ENCODE results near the gene SLC16A5. TPM values are rescaled to one million over a fixed set of nuclear protein-coding genes. Genes with fewer than 3 reads are reported as not detected.
"Not testable (repeated sequence)": the region's sequence is repeated elsewhere in the genome, so short reads cannot be mapped to it uniquely, and the experiment has no call there.

SLC16A5 gene
- total RNA-seq, 1 donor from 2014 or later: 1.4 TPM

- DNase-seq: not testable (repeated sequence)
Observed at GRCh38 chr17:75133607-75134347, 46.0 kb downstream of the SLC16A5 start.

- no peak for DNase-seq
Observed at GRCh38 chr17:75135452-75135851, 47.7 kb downstream of the SLC16A5 start.

GRCh38 chr17:75135946-75136345, 48.2 kb downstream of the SLC16A5 start:
- DNase-seq: no peak

- not testable (repeated sequence) for DNase-seq
Observed at GRCh38 chr17:75137762-75138161, 50.0 kb downstream of the SLC16A5 start.

GRCh38 chr17:75138519-75138918, 50.8 kb downstream of the SLC16A5 start:
- DNase-seq: no peak

GRCh38 chr17:75142236-75142971, 54.6 kb downstream of the SLC16A5 start:
- no peak for DNase-seq

GRCh38 chr17:75144816-75145512, 57.2 kb downstream of the SLC16A5 start:
- no peak for DNase-seq

- no peak for DNase-seq
Observed at GRCh38 chr17:75146592-75146991, 58.8 kb downstream of the SLC16A5 start.

- no peak for DNase-seq
Observed at GRCh38 chr17:75147878-75148546, 60.3 kb downstream of the SLC16A5 start.

GRCh38 chr17:75151930-75152329, 64.2 kb downstream of the SLC16A5 start:
- no peak for DNase-seq

GRCh38 chr17:75152523-75152921, 64.8 kb downstream of the SLC16A5 start:
- no peak for DNase-seq

GRCh38 chr17:75152922-75153779, 65.4 kb downstream of the SLC16A5 start:
- no peak for DNase-seq

GRCh38 chr17:75153780-75154194, 66.0 kb downstream of the SLC16A5 start:
- DNase-seq: no peak

GRCh38 chr17:75154195-75155106, 66.7 kb downstream of the SLC16A5 start, which contains the start of gene JPT1:
JPT1 (minus strand) TSS chr17:75154512; CDS start chr17:75154397, 115 bp downstream.
- peak; percentile 96 for DNase-seq

GRCh38 chr17:75155191-75155601, 67.4 kb downstream of the SLC16A5 start:
- DNase-seq: no peak

Small RNAs within 50 kb of the gene (small RNA-seq; reads per million reads assigned to genes)
- gene AC111186.1 (not detected), gene RF00019 (not detected), gene RN7SL573P (not detected)

Other genes with a start within 250 kb of the SLC16A5 start
- 0.47 TPM for gene GRIN2C, start 228.1 kb upstream of the SLC16A5 start, total RNA-seq
- gene FDXR, start 215.0 kb upstream of the SLC16A5 start, total RNA-seq: 3.1 TPM
- 0.16 TPM for gene FADS6, start 194.3 kb upstream of the SLC16A5 start, total RNA-seq
- gene USH1G, start 164.7 kb upstream of the SLC16A5 start, total RNA-seq: 0.16 TPM
- not detected for gene OTOP2, start 163.7 kb upstream of the SLC16A5 start, total RNA-seq
- not detected for gene OTOP3, start 152.1 kb upstream of the SLC16A5 start, total RNA-seq
- 13.7 TPM for gene HID1, start 115.2 kb upstream of the SLC16A5 start, total RNA-seq
- gene CDR2L, start 100.3 kb upstream of the SLC16A5 start, total RNA-seq: 4.5 TPM
- gene MRPL58, start 75.3 kb upstream of the SLC16A5 start, total RNA-seq: 8.0 TPM
- 100 TPM for gene ATP5PD, start 41.0 kb upstream of the SLC16A5 start, total RNA-seq
- gene KCTD2, start 40.7 kb upstream of the SLC16A5 start, total RNA-seq: 30.4 TPM
- gene ARMC7, start 22.0 kb downstream of the SLC16A5 start, total RNA-seq: 3.0 TPM
- 18.1 TPM for gene NT5C, start 43.8 kb downstream of the SLC16A5 start, total RNA-seq
- 548 TPM for gene JPT1, start 66.6 kb downstream of the SLC16A5 start, total RNA-seq
- gene SUMO2, start 95.0 kb downstream of the SLC16A5 start, total RNA-seq: 264 TPM
- gene NUP85, start 117.7 kb downstream of the SLC16A5 start, total RNA-seq: 25.1 TPM
- 17.6 TPM for gene GGA3, start 173.7 kb downstream of the SLC16A5 start, total RNA-seq
- gene MRPS7, start 173.9 kb downstream of the SLC16A5 start, total RNA-seq: 29.5 TPM
- 5.0 TPM for gene MIF4GD, start 183.3 kb downstream of the SLC16A5 start, total RNA-seq
- 4.4 TPM for gene SLC25A19, start 201.5 kb downstream of the SLC16A5 start, total RNA-seq